ENCODE data around the gene DAGLA. TPM values are rescaled to one million over a fixed set of nuclear protein-coding genes. Genes with fewer than 3 reads are reported as not detected.

Gene DAGLA
- total RNA-seq, 1 donor from 2014 or later, result 0.25 TPM

GRCh38 chr11:61743486-61744095, 63.4 kb downstream of the DAGLA start:
- intact Hi-C loops (cut with micrococcal nuclease), result no loop called here

DNA sequence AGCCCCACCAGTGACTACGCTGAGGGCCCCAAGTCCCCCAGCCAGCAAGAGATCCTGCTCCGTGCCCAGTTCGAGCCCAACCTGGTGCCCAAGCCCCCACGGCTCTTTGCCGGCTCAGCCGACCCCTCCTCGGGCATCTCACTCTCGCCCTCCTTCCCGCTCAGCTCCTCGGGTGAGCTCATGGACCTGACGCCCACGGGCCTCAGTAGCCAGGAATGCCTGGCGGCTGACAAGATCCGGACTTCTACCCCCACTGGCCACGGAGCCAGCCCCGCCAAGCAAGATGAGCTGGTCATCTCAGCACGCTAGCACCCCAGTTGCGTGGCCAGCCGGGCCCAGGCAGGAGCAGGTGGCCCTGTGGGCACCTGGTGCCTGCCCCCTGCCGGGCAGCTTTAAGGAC, 64.0 kb downstream of the DAGLA start:
- intact Hi-C loops (cut with micrococcal nuclease), result no loop called here

GRCh38 chr11:61744609-61745156, 64.5 kb downstream of the DAGLA start:
- intact Hi-C loops (cut with micrococcal nuclease), result no loop called here

DNA sequence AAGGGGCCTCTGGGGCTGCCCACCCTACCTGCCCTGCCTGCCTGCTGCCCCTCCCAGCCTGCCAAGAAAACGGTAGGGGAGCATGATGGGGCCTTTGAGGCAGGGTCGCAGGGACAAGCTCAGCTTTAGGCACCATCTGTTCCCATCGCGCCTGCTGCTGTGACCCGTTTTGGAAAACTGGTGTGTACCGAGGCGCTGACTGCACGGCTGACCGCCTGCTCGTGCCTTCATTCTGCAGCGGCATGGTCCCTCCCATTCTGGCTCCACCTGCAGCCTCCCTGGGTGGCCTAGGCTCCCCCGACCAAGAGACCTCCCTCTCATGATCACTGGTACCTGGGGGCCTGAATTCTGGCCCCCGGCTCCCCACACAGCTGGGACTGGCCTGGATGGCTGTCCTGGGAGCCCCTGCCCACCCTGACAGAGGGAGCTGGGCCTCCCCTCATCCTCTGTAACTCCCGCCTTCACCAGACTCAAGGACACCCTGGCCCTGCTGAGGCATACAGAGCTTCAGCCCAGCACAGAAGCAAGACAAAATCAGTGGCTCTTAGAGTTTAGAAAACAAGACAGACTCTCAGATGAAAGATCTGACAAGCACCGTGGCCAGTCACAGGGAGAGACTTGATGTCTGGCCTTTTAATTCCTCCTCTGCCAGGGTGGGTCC, 65.7 kb downstream of the DAGLA start:
- intact Hi-C loops (cut with micrococcal nuclease), result loop anchor here (2.0 kb wide), 1 partner anchor 363 kb away; no protein-coding TSS in a partner anchor

- intact Hi-C loops (cut with micrococcal nuclease), result loop anchor here (2.0 kb wide), 1 partner anchor 362 kb away; no protein-coding TSS in a partner anchor
Measured at GRCh38 chr11:61746442-61747191, 66.4 kb downstream of the DAGLA start.

GRCh38 chr11:61747192-61747966, 67.2 kb downstream of the DAGLA start:
- intact Hi-C loops (cut with micrococcal nuclease), result loop anchor here (2.0 kb wide), 1 partner anchor 361 kb away; no protein-coding TSS in a partner anchor

DNA sequence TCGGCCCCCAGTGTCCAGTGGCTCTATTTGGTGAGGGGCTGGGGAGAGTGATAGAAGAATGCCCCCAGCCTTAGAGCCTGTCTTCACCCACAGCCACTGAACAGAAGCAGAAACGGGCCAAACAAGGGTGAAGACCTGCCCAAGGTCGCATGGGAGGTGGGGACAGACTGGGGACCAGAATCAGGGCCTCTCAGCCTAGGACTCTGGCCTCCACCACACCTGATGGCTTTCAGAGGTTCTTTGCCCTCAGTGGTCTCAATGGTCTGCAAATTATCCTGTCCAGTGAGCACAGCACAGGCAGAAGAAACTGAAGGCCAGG, 67.7 kb downstream of the DAGLA start:
- intact Hi-C loops (cut with micrococcal nuclease), result loop anchor here (2.0 kb wide), 1 partner anchor 361 kb away; no protein-coding TSS in a partner anchor

GRCh38 chr11:61749591-61750217, 69.5 kb downstream of the DAGLA start:
- intact Hi-C loops (cut with micrococcal nuclease), result loop anchor here (5.0 kb wide), 1 partner anchor 333 kb away; no protein-coding TSS in a partner anchor

GRCh38 chr11:61750631-61751273, 70.6 kb downstream of the DAGLA start:
- intact Hi-C loops (cut with micrococcal nuclease), result loop anchor here (5.0 kb wide), 1 partner anchor 332 kb away; no protein-coding TSS in a partner anchor

DNA sequence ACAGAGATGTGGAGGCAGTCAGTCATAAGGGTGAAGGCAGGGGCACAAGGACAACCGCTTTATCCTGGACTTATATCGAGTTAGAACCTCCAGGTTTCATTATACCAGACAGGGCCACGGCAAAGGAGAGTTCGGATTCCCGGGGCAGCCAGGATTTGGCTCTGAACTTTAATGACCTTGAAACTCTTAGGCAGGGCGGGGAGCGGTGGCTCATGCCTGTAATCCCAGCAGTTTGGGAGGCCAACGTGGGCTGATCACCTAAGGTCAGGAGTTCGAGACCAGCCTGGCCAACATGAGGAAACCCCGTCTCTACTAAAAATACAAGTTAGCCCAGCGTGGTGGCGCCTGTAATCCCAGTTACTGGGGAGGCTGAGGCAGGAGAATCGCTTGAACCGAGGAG, 71.2 kb downstream of the DAGLA start:
- intact Hi-C loops (cut with micrococcal nuclease), result loop anchor here (5.0 kb wide), 1 partner anchor 331 kb away; no protein-coding TSS in a partner anchor

GRCh38 chr11:61752117-61752924, 72.1 kb downstream of the DAGLA start, which contains the start of gene MYRF:
TSS of gene MYRF (plus strand) at chr11:61752636. CDS start at chr11:61752745, 109 bp downstream.
- intact Hi-C loops (cut with micrococcal nuclease), result loop anchor here (1.0 to 5.0 kb wide), 2 partner anchors 24 to 330 kb away; no protein-coding TSS in a partner anchor

DNA sequence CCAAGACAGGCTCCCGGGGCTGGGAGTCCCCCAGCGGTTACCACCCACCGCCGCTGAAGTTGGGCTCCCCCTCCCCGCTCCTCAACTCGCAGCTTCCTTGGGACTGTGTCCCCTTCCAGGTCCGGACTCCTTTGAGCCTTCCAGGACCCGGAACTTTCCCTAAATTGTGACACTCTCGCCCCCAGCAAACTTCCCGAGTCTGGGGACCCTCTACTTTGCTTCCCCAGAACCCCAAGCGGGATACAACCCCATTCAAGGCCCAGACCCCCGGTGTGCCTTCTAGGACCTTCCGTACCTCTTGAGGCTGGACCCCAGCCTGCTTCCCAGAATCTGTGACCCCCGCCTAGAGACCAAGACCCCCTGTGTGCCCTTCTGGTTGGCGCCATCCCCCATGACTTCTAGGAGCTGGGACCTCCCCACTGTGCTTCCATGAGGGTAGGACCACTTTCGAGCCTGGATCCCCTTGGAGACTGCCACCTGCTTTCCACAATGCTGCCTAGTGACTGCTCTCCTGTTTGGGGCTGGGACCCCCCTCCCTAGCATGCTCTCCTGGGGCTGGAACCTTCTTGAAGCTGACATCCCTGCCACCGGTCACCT, 72.8 kb downstream of the DAGLA start:
- intact Hi-C loops (cut with micrococcal nuclease), result loop anchor here (1.0 to 5.0 kb wide), 2 partner anchors 23 to 329 kb away; no protein-coding TSS in a partner anchor

- intact Hi-C loops (cut with micrococcal nuclease), result loop anchor here (5.0 kb wide), 1 partner anchor 329 kb away; no protein-coding TSS in a partner anchor
Measured at GRCh38 chr11:61753672-61754071, 73.5 kb downstream of the DAGLA start.

GRCh38 chr11:61754534-61755482, 74.6 kb downstream of the DAGLA start:
- intact Hi-C loops (cut with micrococcal nuclease), result loop anchor here (5.0 kb wide), 1 partner anchor 327 kb away; no protein-coding TSS in a partner anchor

- intact Hi-C loops (cut with micrococcal nuclease), result no loop called here
Measured at GRCh38 chr11:61756147-61756451, 75.9 kb downstream of the DAGLA start.

- intact Hi-C loops (cut with micrococcal nuclease), result no loop called here
Measured at GRCh38 chr11:61756452-61757212, 76.4 kb downstream of the DAGLA start.
